Lung microvascular endothelial cell (primary cell): ENCODE results near the gene P3H3. TPM values are rescaled to one million over a fixed set of nuclear protein-coding genes. Genes with fewer than 3 reads are reported as not detected.
"Not testable (repeated sequence)": the region's sequence is repeated elsewhere in the genome, so short reads cannot be mapped to it uniquely, and the experiment has no call there.

ENCODE experiments used
- DNase-seq, 2 donors: peaks; one replicate each; pipeline versions ENCODE4 v3.0.0 to v3.0.0-alpha.2; 2010; ENCODE audit warnings: low read depth in 2 of 2
- total RNA-seq: library from RNA; depleted of rRNA; stranded (reverse); fragments of >200 nt; gene quantifications from 2 replicates; pipeline ENCODE4 v1.2.1, GENCODE V29; 2014

Gene P3H3
- total RNA-seq, 1 donor from 2014 or later, result 12.9 TPM

DNA sequence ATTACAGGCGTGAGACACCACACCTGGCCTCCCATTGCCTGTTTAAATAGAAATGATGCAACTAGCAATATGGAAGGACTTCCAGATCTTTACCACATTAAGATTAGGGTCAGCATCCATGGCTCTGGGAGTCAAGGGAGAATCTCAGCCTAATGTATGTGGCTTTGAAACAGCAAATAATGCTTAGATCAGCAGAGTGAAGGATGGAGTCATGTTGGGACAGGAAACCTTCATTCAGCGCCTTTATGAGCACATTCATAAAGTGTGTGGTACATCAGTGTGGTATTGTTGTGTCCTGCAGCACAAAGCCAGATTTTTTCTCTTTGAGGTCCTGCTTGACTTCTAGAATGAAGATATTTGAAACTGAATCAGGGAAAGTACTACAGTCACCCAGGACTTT, 60.2 kb downstream of the P3H3 start:
- DNase-seq, result no peak

DNA sequence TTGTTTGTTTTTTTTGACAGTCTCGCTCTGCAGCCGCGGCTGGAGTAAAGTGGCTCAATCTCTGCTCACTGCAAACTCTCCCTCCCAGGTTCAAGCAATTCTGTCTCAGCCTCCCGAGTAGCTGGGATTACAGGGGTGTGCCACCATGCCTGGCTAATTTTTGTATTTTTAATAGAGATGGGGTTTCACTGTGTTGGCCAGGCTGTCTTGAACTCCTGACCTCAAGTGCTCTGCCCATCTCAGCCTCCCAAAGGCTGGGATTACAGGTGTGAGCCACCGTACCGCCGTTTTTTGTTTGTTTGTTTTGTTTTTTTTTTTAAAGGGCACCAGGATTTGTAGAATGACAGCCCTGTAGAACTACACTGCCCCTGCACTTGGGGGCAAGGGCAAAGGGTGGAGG, 60.6 kb downstream of the P3H3 start:
- not testable (repeated sequence) for DNase-seq

Other genes starting within 250 kb of the P3H3 start
- gene CHD4, start 221.0 kb upstream of the P3H3 start, total RNA-seq, result 155 and 187 TPM in 2 replicates
- not detected in 2 replicates for gene LPAR5, start 192.4 kb upstream of the P3H3 start, total RNA-seq
- 0.20 and 0.22 TPM in 2 replicates for gene ACRBP, start 181.0 kb upstream of the P3H3 start, total RNA-seq
- gene ING4, start 165.3 kb upstream of the P3H3 start, total RNA-seq, result 34.4 and 44.0 TPM in 2 replicates
- gene ZNF384, start 139.0 kb upstream of the P3H3 start, total RNA-seq, result 6.3 and 8.5 TPM in 2 replicates
- not detected in 2 replicates for gene PIANP, start 127.6 kb upstream of the P3H3 start, total RNA-seq
- gene COPS7A, start 104.4 kb upstream of the P3H3 start, total RNA-seq, result 28.3 and 43.5 TPM in 2 replicates
- 69.8 and 70.2 TPM in 2 replicates for gene MLF2, start 75.3 kb upstream of the P3H3 start, total RNA-seq
- 45.1 and 56.0 TPM in 2 replicates for gene PTMS, start 62.0 kb upstream of the P3H3 start, total RNA-seq
- gene LAG3, start 55.9 kb upstream of the P3H3 start, total RNA-seq, result 0.20 and 0.22 TPM in 2 replicates
- gene CD4, start 38.9 kb upstream of the P3H3 start, total RNA-seq, result not detected in 2 replicates
- 0.20 and 0.87 TPM in 2 replicates for gene GPR162, start 6.6 kb upstream of the P3H3 start, total RNA-seq
- gene GNB3, start 12.5 kb downstream of the P3H3 start, total RNA-seq, result 0.22 and 0.40 TPM in 2 replicates
- 3.4 and 8.9 TPM in 2 replicates for gene CDCA3, start 22.9 kb downstream of the P3H3 start, total RNA-seq
- 57.9 and 59.9 TPM in 2 replicates for gene USP5, start 23.7 kb downstream of the P3H3 start, total RNA-seq
- gene TPI1, start 39.1 kb downstream of the P3H3 start, total RNA-seq, result 958 and 967 TPM in 2 replicates
- 2.2 and 4.2 TPM in 2 replicates for gene SPSB2, start 44.9 kb downstream of the P3H3 start, total RNA-seq
- 1.5 and 3.4 TPM in 2 replicates for gene LRRC23, start 76.4 kb downstream of the P3H3 start, total RNA-seq
- gene ENO2, start 86.2 kb downstream of the P3H3 start, total RNA-seq, result 0.99 and 1.7 TPM in 2 replicates
- gene ATN1, start 99.6 kb downstream of the P3H3 start, total RNA-seq, result 3.9 and 7.7 TPM in 2 replicates
- not detected in 2 replicates for gene RNU7-1, start 115.4 kb downstream of the P3H3 start, total RNA-seq
- 130 and 240 TPM in 2 replicates for gene C12orf57, start 115.6 kb downstream of the P3H3 start, total RNA-seq
- 2.2 and 3.2 TPM in 2 replicates for gene PTPN6, start 122.9 kb downstream of the P3H3 start, total RNA-seq
- 124 and 150 TPM in 2 replicates for gene PHB2, start 142.3 kb downstream of the P3H3 start, total RNA-seq
- gene EMG1, start 142.5 kb downstream of the P3H3 start, total RNA-seq, result 20.3 and 22.8 TPM in 2 replicates
- gene LPCAT3, start 190.1 kb downstream of the P3H3 start, total RNA-seq, result 8.5 and 9.9 TPM in 2 replicates
- under 0.01 and 0.20 TPM in 2 replicates for gene C1S, start 232.3 kb downstream of the P3H3 start, total RNA-seq